HG02884 (cell line): ENCODE measurements around the gene SLC10A1.

Source experiments
- ATAC-seq: cut with Tn5 transposase; IDR thresholded peaks from one replicate; pipeline ENCODE4 v1.9.1; 2021; ENCODE audit warnings: mild to moderate bottlenecking, moderate library complexity; ENCODE audit not compliant: unreplicated experiment

Gene SLC10A1

DNA sequence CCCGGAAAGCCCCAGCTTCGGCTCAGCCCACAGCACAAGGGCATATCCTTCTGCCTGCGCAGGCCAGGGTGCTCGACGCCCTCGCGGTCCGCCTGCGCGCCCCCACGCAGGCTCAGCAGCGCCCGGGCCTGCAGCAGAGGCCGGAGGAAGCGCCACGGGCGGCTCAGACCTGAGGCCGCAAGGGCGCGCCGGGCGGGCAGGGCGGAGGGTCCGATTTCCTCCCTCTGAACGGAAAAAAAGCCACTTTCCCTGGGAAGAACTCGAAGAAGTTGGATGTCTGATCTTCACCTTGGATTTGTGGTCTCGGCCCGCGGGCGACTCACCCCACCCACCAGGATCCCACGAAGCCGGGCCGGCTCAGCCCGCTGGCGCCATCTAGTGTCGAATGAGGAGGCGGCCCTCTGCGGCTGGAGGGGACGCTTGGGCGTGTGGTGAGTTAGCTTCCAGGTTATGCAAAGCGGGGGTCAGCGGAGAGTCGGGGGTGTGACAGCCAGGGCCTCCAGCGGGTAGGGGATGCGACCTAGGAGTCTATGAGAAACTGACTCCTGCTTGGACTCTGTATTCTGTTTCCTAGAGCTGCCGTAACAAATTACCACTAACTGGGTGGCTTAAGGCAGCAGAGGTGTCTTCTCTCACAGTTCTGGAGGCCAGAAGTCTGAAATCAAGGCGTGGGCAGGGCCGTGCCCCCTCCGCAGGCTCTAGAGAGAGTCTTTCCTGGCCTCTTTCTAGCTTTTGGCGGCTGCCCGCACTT lies 70.1 kb downstream of the SLC10A1 start:
- peak; percentile 65 for ATAC-seq
